KMS-11 (cell line): ENCODE measurements around the gene BIN1.

Experiments
- H2AFZ ChIP-seq: fragments of 200-600 bp; sonication (generic); 2 replicates; pipeline ENCODE4 v1.6.1; 2016; ENCODE audit warnings: antibody characterized with exemption, mixed run types, low read depth
- H3K27ac ChIP-seq: fragments of 200-600 bp; sonication (generic); 2 replicates; pipeline ENCODE4 v1.6.1; 2016; ENCODE audit warnings: mild to moderate bottlenecking, mixed run types
- H3K27me3 ChIP-seq: fragments of 200-600 bp; sonication (generic); 2 replicates; pipeline ENCODE4 v1.6.1; 2017; ENCODE audit warnings: mild to moderate bottlenecking, low read depth, mixed run types, moderate library complexity; ENCODE audit not compliant: insufficient read depth
- H3K36me3 ChIP-seq: fragments of 200-600 bp; sonication (generic); 2 replicates; pipeline ENCODE4 v1.6.1; 2017; ENCODE audit warnings: mild to moderate bottlenecking, mixed run types; ENCODE audit not compliant: insufficient read depth
- H3K4me1 ChIP-seq: fragments of 200-600 bp; sonication (generic); 2 replicates; pipeline ENCODE4 v1.6.1; 2016; ENCODE audit warnings: mild to moderate bottlenecking, low read depth, mixed run types; ENCODE audit not compliant: poor library complexity, severe bottlenecking
- H3K4me2 ChIP-seq: fragments of 200-600 bp; sonication (generic); 2 replicates; pipeline ENCODE4 v1.7.0; 2016; ENCODE audit warnings: mild to moderate bottlenecking, mixed run types
- H3K4me3 ChIP-seq: fragments of 200-600 bp; sonication (generic); IDR thresholded peaks from 2 replicates; pipeline ENCODE4 v1.6.1; 2017; ENCODE audit warnings: low read depth, low read length, mixed read lengths; ENCODE audit not compliant: insufficient read depth
- H3K79me2 ChIP-seq: fragments of 200-600 bp; sonication (generic); 2 replicates; pipeline ENCODE4 v1.6.1; 2016; ENCODE audit warnings: low read depth, mixed run types; ENCODE audit not compliant: insufficient read depth
- H3K9ac ChIP-seq: fragments of 200-600 bp; sonication (generic); 2 replicates; pipeline ENCODE4 v1.6.1; 2016; ENCODE audit warnings: mild to moderate bottlenecking, mixed run types
- H4K20me1 ChIP-seq: fragments of 200-600 bp; sonication (generic); 2 replicates; pipeline ENCODE4 v1.6.1; 2016; ENCODE audit warnings: mild to moderate bottlenecking, mixed run types; ENCODE audit not compliant: insufficient read depth
- TF ChIP-seq, protein P1 (sequence below): fragments of 200-600 bp; sonication (generic); conservative IDR thresholded peaks from 2 replicates; pipeline ENCODE4 v1.6.1; 2017; ENCODE audit warnings: low read depth, mild to moderate bottlenecking, antibody characterized with exemption, low read length, moderate library complexity, mixed read lengths

The BIN1 gene, protein sequence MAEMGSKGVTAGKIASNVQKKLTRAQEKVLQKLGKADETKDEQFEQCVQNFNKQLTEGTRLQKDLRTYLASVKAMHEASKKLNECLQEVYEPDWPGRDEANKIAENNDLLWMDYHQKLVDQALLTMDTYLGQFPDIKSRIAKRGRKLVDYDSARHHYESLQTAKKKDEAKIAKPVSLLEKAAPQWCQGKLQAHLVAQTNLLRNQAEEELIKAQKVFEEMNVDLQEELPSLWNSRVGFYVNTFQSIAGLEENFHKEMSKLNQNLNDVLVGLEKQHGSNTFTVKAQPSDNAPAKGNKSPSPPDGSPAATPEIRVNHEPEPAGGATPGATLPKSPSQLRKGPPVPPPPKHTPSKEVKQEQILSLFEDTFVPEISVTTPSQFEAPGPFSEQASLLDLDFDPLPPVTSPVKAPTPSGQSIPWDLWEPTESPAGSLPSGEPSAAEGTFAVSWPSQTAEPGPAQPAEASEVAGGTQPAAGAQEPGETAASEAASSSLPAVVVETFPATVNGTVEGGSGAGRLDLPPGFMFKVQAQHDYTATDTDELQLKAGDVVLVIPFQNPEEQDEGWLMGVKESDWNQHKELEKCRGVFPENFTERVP

DNA sequence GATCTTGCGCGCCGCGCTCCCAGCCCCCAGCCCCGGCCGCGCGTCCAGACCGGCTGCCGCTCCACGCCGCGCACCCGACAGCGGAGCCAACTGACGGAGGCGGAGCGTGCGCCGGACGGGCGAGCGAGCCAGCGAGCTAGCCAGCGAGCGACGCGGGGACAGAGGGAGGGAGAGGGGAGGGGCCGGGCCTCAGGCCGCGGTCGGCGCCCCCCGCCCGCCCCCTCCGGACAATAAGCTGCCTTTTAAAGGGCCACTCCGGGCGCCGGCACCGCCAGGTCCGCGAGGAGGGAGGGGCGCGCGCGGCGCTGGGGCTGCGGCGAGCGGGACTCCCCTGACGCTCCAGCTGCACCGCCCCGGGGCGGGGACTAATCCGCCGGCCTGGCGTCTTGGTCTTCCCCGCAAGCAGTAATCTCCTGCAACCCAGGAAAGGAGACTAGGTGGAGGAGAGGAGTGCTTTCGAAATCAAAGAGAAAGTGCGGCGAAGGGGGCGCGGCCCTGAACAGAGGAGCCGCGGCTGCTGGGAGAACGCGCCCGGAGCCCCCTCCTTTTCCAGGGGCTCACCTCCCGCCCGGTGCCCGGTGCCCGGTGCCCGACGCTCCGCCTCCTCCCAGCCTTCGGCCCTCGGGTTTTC is at the start of gene BIN1:
Gene BIN1 (minus strand): TSS at position 164 of the 631 bp plus-strand sequence. CDS start 211 bp downstream, outside the sequence.
- no peak within 1 kb of the TSS for H3K4me3 ChIP-seq
- TF ChIP-seq, protein P1, sequence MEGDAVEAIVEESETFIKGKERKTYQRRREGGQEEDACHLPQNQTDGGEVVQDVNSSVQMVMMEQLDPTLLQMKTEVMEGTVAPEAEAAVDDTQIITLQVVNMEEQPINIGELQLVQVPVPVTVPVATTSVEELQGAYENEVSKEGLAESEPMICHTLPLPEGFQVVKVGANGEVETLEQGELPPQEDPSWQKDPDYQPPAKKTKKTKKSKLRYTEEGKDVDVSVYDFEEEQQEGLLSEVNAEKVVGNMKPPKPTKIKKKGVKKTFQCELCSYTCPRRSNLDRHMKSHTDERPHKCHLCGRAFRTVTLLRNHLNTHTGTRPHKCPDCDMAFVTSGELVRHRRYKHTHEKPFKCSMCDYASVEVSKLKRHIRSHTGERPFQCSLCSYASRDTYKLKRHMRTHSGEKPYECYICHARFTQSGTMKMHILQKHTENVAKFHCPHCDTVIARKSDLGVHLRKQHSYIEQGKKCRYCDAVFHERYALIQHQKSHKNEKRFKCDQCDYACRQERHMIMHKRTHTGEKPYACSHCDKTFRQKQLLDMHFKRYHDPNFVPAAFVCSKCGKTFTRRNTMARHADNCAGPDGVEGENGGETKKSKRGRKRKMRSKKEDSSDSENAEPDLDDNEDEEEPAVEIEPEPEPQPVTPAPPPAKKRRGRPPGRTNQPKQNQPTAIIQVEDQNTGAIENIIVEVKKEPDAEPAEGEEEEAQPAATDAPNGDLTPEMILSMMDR = no peak
- no peaks in the 10 kb centered on the region for H3K27me3 ChIP-seq
- H3K79me2 ChIP-seq = no peaks in the 10 kb centered on the region
- H3K36me3 ChIP-seq = no peaks in the 10 kb centered on the region
- no peak within 1 kb of the TSS for H3K27ac ChIP-seq
- no peaks in the 10 kb centered on the region for H4K20me1 ChIP-seq
- H3K9ac ChIP-seq = no peak within 1 kb of the TSS; the same call in 1 of the 2 replicates
- H3K4me2 ChIP-seq = peak within 1 kb of the TSS; percentile 57
- no peaks in the 10 kb centered on the region for H3K4me1 ChIP-seq
- peak within 1 kb of the TSS; percentile 81 for H2AFZ ChIP-seq

DNA sequence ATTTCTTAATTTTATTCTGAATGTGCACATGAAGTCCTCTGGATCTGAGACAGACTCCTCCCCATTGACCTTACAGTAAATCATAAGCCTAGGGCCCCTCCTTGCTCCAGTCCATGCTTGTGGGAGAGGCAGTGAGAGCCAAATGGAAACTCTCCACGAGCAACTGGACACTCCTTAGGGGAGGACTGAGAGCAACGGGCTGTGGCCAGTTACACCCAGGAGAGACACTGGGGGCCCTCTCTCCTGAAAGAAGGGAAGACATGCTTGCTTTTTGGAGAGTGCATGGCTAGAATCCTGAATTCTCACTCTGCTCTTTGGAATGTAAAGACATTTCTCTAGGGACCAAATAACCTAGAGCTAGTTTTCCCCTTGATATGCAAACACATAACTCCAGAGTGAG is 49.0 kb upstream of the BIN1 start:
- Histone ChIP-seq H3K79me2 (no peaks in the 10 kb centered on the region), H3K27ac (no peak overlapping the region), H3K9ac (no peak overlapping the region), H2AFZ (no peak overlapping the region), H3K4me1 (no peaks in the 10 kb centered on the region), H3K4me3 (no peak overlapping the region), H3K36me3 (no peaks in the 10 kb centered on the region), H3K27me3 (no peaks in the 10 kb centered on the region), H4K20me1 (no peaks in the 10 kb centered on the region), H3K4me2 (no peak overlapping the region)
- TF ChIP-seq, protein P1 = no peak

DNA sequence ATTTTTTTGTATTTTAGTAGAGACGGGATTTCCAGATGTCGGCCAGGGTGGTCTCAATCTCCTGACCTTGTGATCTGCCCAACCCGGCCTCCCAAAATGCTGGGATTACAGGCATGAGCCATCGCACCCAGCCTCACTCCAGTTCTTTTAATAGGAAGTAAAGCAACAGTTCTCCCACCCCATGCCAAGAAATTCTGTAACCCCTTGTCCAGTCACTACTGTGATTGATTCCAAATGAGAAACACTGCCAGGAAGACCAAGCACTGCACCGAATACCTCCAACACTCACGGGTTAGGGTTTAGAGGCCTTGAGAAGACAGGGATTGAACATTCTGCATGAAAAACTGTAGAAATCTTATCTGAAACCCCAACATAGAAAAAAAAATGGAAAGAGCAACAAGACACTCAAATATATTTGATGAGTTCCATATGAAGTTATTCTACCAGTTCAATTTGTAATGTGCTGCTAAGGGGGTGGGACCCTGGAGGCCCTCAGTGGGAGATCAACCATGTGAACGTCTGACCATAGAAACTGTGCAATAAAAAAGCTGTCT is 48.2 kb upstream of the BIN1 start:
- Histone ChIP-seq H3K4me1 (no peaks in the 10 kb centered on the region), H3K9ac (no peak overlapping the region), H2AFZ (no peak overlapping the region), H3K79me2 (no peaks in the 10 kb centered on the region), H4K20me1 (no peaks in the 10 kb centered on the region), H3K4me2 (no peak overlapping the region), H3K27ac (no peak overlapping the region), H3K27me3 (no peaks in the 10 kb centered on the region), H3K36me3 (no peaks in the 10 kb centered on the region), H3K4me3 (no peak overlapping the region)
- TF ChIP-seq, protein P1 = no peak

DNA sequence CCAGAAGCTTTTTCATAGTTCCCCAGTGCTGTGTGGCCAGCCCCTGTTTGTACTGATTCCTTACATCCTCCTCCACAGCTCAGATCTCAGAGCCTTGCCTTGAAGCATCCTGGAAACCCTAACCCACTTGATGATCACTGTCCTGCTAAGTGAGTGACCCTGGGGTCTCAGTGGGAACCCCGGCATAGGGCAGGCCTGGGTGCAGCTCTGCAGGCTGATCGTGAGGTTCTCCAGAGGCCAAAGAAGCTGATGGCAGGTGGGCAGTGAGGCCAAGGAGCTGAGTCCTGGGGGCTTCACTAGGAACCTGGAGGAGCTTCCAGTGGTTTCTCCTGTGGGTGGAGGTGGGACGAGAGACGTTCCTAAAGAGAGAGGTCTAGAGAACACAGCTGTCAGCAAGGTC is 47.4 kb upstream of the BIN1 start:
- Histone ChIP-seq H4K20me1 (no peaks in the 10 kb centered on the region), H3K27ac (no peak overlapping the region), H3K9ac (no peak overlapping the region), H2AFZ (no peak overlapping the region), H3K27me3 (no peaks in the 10 kb centered on the region), H3K4me1 (no peaks in the 10 kb centered on the region), H3K79me2 (no peaks in the 10 kb centered on the region), H3K36me3 (no peaks in the 10 kb centered on the region), H3K4me3 (no peak overlapping the region), H3K4me2 (no peak overlapping the region)
- TF ChIP-seq, protein P1 = no peak
